Measurements from ENCODE around the gene C3orf62.
"Not testable (repeated sequence)": the region's sequence is repeated elsewhere in the genome, so short reads cannot be mapped to it uniquely, and the experiment has no call there.

The C3orf62 gene

DNA sequence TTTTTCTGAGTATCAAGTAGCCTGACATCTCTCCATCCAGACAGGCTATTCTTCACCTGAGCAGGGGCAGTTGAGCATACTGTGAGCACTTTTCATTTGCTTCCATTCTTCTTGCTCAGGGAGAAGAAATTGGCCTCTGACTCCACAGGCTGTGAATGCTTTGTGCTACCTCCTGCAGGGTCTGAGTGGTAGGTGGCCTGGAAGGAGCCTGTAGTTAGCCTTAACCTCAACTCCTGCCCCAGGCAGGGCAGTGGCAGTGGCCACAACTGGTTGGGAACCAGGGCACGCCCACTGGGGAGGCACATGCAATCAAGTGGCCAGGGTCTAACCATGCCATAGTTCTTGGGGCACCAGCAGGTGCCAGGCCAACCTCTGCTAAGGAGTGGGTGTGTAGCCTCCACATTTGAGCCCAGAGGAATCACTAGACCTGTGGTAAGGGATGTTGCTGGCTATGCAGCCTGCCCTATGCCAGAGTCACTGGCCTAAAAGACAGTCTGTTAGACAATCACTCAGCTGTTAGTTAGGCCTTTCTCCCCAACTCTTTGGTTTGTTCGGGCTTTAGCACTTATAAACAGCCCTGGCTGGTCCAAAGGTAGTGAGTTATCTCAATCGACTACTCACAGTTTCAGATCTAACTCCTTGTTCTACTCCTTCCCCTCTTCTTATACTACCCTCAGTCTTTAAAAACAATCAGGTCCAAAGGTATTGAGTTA is 7.4 kb downstream of the C3orf62 start:
- no peak for DNase-seq (ENCODE audit: low spot score)

DNA sequence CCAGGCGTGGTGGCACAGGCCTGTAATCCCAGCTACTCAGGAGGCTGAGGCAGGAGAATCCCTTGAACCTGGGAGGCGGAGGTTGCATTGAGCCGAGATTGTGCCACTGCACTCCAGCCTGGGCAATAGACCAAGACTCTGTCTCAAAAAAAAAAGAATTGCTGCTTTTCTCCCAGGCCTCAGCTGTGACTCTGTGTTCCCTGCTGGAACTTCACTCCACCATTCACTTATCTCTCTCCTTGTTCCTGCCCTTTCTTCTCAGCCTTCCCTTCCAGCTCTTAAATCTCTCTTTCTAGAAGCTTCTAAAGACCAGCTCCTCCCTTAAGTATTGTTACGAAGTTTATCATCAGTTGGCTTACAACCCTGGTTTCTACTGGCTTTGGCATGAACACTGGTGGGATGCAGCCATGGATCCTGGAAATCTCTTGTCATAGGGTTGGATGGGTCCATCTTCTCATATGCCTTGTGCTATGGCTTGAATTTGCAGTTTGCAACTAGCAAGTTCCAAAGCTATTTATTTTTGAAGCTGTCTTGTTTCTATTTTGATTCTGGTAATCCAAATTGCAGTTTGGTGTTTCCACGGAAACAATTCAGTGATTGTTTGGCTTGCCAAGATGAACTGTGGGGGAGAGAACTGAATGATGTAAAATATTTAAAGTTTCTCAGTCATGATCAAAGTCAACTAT is 10.5 kb downstream of the C3orf62 start:
- DNase-seq (ENCODE audit: low spot score): no peak

DNA sequence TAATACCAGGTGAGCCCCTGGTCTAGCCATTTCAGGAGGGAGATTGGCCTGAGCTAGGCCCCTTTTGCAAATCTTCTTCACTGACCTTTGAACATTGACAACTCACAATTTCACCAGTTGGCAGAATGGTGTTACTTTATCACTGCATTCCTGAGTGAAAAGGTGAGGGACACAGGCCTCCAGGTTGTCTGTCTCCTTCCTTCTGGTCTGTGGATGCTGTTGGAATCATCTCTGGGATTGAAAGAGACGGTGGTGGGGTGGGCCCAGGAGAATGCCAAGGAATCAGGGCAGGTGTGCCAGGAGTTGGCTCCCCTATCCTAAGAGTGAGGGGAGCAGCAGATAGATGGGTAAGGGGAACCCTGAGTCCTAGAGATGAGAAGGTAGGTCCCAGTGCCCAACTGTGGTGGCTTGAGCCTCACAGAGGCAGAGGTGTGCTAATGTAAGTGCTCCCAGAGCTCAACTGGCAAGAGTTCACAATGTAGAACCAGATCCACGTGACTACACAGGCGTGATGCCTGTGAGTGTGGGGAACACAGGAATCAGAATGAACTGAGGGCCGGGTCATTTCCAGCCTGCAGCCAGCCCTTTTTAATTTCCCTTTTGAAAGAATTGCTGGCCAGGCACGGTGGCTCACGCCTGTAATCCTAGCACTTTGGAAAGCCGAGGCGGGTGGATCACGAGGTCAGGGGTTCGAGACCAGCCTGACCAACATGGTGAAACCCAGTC is 11.2 kb downstream of the C3orf62 start:
- DNase-seq (ENCODE audit: low spot score): no peak

DNA sequence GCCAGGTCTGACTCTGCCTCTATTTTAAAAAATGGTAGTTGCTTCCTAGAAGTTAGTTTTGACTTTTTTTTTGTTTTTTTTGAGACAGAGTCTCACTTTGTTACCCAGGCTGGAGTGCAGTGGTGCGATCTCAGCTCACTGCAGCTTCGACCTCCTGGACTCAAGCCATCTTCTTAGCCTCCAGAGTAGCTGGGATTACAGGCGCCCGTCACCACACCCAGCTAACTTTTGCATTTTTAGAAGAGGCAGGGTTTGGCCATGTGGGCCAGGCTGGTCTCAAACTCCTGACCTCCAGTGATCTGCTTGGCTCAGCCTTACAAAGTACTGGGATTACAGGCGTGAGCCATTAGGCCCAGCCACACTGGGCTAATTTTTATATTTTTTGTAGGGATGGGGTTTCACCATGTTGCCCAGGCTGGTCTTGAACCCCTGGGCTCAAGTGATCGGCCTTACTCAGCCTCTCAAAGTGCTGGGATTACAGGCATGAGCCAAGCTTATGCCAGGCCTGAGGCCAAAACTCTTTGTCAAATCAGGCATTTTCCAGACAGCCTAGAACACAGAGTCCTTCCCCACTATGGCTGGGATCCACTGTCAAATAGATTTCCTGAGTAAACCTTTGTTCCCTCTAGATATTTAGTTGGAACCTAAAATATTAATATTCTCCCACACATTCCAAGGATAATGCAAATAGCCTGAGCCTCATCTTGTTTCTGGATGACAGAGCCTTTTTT is 13.7 kb downstream of the C3orf62 start:
- DNase-seq (ENCODE audit: low spot score): no peak

DNA sequence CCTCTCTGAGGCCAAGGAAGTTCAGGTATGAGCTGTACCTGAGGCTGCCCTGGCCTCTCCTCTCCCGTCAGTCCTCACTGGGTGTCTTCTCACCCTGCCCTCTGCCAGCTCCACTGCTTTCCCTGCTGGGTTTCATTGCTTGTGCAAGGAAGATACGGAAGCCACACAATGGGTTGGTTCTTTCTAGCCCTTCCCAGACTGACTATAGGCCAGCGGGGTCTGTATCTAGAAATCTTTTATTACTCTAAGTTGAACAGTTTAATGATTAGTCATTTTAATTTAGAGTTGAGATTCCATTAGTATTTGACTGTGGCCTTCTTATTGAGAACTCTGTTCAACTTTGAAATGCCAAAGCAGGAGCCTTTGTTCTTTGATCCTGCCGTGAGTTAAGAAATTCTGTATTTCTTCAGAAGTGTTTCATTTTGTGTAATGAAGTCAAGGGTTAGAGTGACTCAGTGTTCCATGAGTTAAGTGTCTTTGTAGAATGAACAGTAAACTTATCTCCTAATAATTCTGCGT is 16.2 kb downstream of the C3orf62 start:
- no peak for DNase-seq (ENCODE audit: low spot score)

DNA sequence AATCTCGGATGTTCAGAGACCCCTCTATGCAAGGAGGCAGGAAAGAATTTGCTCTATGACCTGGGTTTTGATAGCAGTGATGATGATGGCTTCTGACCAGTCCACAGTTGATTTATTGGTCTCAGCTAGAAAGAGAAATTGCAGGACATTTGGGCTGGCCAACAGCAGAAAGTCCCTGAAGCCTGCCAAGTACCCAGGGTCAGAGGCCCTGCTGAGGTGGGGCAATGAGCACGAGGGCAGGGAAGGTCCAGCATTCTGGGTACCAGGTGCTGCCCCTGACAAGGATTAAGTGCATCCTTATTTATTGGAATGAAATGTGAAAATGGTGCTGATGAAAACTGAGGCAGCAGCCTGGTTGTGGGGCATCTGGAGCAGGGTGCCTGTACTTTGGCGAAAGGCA is 19.8 kb downstream of the C3orf62 start:
- DNase-seq (ENCODE audit: low spot score): no peak

DNA sequence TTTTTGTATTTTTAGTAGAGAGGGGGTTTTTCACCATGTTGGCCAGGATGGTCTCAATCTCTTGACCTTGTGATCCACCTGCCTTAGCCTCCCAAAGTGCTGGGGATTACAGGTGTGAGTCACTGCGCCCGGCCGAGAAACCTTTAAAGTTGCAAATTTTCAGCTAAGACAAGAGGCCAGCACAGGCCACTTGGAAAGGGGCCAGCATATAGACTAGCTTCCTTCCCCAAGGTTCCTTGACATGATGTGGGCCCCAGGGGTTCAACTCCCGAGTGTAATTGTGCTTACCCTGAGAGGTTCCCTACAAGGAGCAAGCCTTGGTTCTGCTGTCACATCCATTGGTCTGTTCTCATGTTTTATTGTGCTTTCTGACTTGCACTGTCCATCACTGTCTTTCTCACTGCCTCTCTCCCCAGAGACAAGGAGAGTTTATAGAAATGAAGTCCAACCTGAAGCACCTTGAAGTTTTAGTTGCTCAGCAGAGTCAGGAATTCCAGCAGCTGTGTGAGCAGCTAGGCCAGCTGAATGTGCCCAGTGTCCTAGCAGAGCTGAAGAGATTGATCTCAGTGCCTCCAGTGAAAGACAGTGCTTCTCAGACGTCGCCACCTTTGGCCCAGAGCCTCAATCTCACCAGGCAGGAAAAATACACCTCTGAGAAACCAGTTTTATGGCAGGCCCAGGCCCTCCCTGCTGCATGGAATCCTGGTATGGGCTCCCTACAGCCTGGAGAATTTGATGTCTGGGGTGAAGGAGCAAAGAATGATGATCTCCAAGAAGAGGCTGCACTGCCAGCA is 21.1 kb downstream of the C3orf62 start:
- DNase-seq (ENCODE audit: low spot score): no peak

DNA sequence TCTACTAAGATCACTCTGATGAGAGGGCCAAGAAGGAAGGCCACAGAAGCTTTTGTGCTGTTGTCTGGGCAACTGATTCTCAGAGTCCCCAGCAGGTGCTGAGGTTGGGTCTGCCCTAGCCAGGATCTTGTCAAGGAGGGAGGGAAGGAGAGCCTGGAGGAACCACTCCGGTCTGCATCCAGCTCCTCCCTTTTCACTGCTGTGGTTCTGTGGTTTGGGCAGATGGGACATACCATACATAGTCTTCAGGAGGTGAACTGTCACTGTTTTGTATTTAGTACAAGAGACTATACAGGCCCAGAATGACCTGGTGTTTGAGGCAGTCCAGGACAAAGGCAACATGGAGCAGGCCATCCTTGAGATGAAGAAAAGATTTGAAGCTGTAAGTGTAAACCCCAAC is 21.9 kb downstream of the C3orf62 start:
- DNase-seq (ENCODE audit: low spot score): peak; percentile 49

DNA sequence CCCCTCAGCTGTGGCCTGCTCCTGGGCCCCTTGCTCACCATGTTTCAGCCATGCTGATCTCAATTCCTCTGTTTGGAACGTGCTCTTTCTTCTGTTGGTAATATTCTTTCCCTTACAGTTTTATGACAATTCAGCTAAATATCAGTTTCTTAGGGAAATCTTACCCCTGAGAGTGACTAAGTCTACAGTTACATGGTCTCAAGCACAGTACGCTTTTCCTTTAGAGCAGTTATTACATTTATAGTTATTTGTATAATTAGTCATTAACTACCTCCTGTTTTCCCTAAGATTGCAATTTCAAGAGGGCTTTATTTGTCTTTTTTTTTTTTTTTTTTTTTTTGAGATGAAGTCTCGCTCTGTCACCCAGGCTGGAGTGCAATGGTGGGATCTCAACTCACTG is 23.5 kb downstream of the C3orf62 start:
- DNase-seq (ENCODE audit: low spot score): no peak

DNA sequence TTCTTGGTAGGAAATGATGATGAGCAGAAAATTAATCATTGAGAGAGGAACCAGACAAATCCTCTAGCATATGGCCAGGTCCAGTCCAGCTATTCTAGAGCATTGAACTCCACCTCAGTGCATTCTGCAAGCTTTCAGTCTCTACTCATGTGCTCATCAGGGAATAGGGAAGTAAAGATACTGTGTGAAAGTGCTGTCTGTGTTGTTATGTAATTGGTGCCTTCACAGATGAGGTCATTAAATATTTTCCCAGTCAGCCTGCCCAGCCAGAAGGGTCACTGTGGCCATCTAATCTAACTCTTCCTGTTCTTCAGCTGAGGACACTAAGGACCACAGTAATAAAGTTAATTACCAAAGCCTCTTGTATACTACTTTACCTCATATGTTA is 28.2 kb downstream of the C3orf62 start:
- peak; percentile 71 for DNase-seq (ENCODE audit: low spot score)

DNA sequence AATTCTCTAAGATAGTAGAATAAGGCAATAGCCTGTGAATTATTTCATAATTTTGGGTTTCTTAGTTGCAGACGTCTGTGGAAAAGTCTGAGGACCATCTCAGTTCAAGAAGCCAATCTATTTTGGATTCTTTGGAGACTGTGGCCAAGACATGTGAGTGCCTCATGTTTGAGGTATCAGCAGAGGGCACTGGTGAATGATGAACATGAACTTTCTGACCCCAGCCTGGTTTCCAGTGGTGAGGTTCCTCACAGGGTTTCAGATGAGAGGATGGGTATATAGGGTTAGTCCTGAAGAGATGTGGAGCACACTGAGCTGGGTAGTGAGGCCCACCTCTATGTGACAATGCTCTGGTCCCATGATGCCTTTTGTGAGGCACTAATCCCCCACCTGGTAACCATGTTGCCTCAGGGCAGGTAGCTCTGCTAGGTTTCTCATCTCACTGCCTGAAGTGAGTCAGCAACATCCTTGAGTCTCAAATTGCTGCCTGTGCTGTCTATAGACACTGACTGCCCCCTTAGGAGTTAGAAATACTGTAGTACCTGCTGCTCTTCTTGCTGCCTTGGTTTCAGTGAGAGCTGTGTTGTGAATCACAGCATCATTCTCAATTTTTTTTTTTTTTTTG is 32.3 kb downstream of the C3orf62 start:
- no peak for DNase-seq (ENCODE audit: low spot score)

DNA sequence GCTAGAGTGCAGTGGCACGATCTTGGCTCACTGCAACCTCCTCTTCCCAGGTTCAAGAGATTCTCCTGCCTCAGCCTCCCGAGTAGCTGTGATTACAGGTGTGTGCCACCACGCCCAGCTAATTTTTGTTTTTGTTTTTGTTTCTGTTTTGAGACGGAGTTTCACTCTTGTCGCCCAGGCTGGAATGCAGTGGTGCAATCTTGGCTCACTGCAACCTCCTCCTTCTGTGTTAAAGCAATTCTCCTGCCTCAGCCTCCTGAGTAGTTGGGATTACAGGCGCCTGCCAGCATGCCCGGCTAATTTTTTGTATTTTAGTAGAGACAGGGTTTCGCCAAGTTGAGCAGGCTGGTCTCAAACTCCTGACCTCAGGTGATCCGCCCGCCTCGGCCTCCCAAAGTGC is 36.9 kb downstream of the C3orf62 start:
- not testable (repeated sequence) for DNase-seq (ENCODE audit: low spot score)

DNA sequence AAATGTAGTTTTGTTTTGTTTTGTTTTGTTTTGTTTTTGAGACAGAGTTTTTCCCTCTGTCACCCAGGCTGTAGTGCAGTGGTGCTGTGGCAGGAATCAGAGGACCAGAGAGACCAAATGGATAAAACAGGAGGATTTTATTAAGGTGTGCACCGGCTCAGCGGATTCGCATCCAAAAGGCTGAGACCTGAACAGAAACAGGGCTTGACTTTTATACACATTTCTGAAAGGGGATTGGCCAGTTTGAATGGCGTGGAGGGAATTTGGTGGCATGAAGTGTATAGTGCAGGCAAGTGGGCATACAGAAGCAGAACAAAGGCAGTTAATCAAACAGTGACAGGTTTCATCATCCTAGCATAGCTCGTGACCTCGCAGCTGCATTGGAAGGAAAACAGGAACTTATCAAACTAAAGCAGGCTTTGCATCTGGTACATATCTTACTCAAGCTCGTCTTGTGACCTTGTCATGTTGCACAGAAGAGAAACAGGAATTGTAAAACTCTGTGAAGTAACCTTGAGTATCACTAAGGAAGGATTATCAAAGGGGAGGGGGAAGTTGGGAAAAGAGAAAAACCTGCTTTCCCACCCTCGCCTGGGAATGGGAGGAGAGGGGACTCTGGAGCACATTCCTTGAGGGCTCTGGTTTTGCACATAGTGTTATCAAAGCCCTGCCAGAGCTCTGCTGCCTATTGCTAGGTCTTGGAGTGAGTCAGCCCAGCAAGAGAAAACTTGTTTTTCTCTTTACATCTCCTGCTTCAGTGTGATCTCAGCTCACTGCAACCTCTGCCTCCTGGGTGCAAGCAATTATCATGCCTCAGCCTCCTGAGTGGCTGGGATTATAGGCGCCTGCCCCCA is 38.5 kb downstream of the C3orf62 start:
- peak; percentile 24 for DNase-seq (ENCODE audit: low spot score)

DNA sequence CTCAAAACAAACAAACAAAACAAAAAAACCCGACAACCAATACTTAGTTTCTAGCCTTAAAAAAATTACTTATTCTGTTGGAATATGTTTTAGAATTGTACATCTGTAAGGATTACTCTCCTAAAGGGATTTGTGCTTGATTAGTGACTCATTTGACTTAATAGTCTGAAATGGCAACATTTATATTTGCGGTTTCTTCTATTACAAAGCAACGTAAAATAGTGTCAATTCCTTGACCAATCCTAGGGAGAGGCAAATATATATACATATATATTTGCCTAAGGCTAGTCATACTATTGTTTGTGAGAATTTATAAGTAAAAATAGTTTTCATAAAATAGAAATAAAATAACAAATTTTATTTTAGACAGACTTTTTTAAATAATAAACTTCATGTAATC is 39.7 kb downstream of the C3orf62 start:
- DNase-seq (ENCODE audit: low spot score): no peak

DNA sequence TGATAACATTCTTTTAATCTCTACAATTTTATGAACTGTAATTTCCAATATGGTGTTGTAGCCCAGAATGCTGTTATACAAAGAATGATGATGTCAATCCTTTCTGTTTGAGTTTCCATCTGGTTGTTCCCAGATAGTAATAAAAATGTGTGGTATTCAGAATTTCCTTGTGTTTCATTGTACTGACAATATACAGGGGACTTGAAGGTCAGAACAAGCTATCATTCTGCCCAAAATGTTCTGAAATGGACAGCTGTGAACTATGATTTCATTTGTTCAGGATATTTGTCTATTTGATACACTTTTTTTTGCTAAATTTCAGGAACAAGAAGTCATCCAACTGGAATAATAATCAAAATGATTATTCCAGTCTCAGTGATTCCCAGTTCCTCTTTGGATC is 40.8 kb downstream of the C3orf62 start:
- DNase-seq (ENCODE audit: low spot score): no peak

DNA sequence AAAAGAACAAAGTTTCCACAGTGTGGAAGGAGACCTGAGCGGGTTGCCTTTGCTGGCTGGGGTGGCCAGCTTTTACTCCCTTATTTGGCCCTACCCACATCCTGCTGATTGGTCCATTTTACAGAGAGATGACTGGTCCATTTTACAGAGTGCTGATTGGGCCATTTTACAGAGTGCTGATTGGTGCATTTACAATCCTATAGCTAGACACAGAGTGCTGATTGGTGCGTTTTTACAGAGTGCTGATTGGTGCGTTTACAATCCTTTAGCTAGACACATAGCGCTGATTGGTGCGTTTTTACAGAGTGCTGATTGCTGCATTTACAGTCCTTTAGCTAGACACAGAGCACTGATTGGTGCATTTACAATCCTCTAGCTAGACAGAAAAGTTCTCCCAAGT is 48.2 kb downstream of the C3orf62 start:
- not testable (repeated sequence) for DNase-seq (ENCODE audit: low spot score)

DNA sequence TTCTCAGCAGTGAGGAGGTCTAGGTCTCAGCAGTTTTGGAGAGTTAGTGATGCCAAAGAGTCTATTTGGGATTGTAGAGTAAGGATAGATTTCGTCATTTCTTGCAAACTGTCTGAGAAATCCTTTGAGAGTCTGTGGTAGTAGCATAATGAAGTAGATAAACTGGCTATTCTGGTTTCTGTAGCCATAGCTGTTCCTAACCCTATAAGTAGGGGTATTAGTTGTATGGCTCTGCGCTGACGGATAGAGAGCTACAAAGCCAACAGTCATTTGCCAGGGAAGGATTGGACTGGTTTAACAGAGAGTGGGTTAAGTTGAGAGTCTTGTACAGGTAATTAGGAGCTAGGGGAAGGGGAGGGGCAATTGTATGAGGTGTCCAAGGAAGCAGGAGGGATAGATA is 55.0 kb downstream of the C3orf62 start:
- DNase-seq (ENCODE audit: low spot score): no peak

DNA sequence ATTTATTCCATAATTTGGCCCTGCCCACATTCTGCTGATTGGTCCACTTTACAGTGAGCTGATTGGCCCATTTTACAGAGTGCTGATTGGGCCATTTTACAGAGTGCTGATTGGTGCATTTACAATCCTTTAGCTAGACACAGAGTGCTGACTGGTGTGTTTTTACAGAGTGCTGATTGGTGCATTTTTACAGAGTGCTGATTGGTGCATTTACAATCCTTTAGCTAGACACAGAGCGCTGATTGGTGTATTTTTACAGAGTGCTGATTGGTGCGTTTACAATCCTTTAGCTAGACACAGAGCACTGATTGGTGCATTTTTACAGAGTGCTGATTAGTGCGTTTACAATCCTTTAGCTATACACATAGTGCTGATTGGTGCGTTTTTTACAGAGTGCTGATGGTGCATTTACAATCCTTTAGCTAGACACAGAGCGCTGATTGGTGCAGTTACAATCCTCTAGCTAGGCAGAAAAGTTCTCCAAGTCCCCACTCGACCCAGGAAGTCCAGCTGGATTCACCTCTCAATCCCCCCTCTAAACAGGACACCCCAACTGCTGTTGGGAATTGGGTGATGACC is 56.0 kb downstream of the C3orf62 start:
- DNase-seq (ENCODE audit: low spot score): not testable (repeated sequence)

DNA sequence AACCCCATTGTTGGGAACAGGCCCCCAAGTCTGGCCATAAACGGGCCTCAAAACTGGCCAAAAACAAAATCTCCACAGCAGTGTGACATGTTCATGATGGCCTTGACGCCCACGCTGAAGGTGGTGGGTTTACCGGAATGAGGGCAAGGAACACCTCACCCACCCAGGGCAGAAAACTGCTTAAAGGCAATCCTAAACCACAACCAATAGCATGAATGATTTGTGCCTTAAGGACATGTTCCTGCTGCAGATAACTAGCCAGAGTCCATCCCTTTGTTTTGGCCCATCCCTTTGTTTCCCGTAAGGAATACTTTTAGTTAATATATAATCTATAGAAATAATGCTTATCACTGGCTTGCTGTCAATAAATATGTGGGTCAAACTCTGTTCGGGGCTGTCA is 57.9 kb downstream of the C3orf62 start:
- no peak for DNase-seq (ENCODE audit: low spot score)

Measured in AG20443 (cell line).